Left renal cortex interstitium (tissue), 4 donors: ENCODE results near the gene PCMTD2. TPM values are rescaled to one million over a fixed set of nuclear protein-coding genes. Genes with fewer than 3 reads are reported as not detected.

Experiments
- DNase-seq, 4 donors: peaks; one replicate each; pipeline ENCODE4 v3.0.0-alpha.2; 2013; ENCODE audit warnings: low read depth in 4 of 4, low spot score in 2 of 4, missing footprints in 1 of 4
- polyA plus RNA-seq, 4 donors: library from polyadenylated mRNA; unstranded; fragments of 120-200 nt; gene quantifications; one replicate each; pipeline ENCODE4 v1.2.1, GENCODE V29; 2013; ENCODE audit not compliant: insufficient read length in 4 of 4

PCMTD2 gene
- polyA plus RNA-seq = 100 to 1,000 TPM; 128 to 206 (median 158) TPM

DNA sequence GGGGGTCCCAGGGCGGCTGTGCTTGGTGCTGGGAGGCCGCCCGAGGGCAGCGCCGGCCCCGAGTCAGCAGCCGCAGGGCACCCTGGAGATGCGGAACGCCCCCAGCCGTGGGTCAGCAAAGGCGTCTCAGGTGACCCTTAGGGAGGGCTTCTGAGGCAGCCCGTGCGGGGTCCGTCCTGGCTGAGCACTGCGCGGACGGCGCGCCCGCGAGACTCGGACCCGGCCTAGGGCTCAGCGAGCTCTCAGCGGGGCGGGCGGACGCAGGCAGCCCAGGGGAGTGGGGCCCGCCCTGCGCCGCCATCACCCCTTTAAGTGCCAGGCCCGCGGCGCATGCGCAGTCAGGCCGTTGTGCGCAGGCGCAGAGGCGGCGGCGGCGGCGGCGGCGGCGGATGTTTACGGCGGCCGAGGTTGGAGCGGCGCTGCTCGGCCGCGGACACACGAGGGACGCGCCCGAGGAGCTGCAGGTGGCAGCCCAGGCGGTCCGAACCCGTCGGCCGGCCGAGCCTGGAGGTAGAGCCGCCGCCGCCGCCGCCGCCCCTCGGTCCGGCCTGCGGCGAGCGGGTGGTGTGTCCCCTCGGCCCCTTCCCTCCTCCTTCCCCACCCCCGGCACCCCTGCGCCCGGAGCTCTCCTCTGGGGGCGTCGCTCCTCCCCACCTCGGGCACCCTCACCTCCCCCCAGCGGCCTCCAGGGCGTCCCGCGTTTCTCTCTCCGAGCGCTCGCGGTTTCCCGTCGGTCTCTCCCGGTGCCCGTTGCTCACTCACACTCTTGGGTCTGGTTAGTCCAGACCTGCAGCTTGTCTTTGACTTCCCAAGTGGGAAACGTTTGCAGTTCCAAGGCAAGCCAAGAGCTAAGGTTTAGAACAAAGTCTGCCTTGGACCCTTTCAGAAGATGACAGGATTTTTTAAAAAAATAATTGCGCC is at the start of gene PCMTD2:
TSS of gene PCMTD2 (plus strand) at position 388 of the 921 bp plus-strand sequence. CDS start 4,218 bp downstream, outside the sequence.
- DNase-seq = peak; percentile 41 to 70 (median 64)

DNA sequence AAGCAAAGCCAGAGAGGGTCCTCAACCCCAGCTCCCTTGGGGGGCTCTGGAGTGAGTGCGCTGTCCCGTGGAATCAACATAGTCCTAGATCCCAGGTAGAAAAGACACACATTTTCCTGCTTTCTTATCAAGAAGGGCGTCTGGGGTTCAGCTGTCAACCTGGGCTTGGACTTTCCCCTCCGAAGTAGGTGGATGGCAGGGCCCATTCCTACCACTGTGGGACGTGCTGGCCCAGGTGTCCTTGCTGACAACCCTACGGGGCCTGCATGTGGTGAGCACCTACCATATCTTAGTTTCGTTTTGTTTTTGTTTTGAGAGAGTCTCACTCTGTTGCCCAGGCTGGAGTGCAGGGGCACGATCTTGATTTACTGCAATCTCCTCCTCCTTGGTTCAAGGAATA is 48.9 kb upstream of the PCMTD2 start:
- DNase-seq = no peak

DNA sequence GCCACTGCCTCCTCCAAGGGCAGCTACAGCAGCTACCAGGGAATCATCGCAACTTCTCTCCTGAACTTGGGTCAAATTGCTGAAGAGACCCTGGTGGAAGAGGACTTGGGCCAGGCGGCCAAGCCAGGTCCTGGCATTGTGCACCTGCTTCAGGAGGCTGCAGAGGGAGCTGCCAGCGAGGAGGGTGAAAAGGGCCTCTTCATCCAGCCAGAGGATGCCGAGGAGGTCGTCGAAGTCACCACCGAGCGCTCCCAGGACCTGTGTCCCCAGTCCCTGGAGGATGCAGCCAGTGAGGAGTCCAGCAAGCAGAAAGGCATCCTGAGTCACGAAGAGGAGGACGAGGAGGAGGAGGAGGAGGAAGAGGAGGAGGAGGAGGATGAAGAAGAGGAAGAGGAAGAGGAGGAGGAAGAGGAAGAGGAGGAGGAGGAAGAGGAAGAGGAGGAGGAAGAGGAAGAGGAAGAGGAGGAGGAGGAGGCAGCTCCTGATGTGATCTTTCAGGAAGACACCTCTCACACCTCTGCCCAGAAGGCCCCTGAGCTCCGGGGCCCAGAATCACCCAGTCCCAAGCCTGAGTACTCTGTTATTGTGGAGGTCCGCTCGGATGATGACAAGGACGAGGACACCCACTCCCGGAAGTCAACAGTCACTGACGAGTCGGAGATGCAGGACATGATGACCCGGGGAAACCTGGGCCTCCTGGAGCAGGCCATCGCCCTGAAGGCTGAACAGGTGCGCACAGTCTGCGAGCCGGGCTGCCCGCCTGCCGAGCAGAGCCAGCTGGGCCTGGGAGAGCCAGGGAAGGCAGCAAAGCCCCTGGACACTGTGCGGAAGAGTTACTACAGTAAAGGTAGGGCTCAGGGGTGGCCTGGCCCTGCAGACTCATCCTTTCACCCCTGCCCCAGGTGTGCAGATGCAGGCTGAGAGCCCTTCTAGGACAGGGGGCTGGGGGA is 47.6 kb upstream of the PCMTD2 start:
- DNase-seq = no peak

DNA sequence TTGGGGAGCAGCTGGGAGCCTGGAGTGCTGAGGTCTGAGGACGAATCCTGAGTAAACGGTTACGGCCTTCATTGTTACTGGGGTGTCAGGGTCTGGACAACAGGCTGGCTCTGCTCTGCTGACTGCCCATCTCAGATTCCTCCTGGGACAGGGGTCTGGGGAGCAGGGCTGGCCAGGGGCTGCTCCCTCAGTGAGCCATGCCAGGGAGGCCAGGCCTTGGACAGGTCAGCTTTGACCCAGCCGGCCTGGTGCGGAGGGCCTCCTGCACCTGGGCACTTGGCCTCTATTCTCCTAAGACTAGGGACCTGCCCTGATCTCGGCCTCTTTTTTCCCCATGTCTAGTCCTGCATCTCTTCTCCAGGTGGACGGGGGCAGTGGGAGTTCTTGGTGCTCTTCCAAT is 46.4 kb upstream of the PCMTD2 start:
- DNase-seq = no peak

DNA sequence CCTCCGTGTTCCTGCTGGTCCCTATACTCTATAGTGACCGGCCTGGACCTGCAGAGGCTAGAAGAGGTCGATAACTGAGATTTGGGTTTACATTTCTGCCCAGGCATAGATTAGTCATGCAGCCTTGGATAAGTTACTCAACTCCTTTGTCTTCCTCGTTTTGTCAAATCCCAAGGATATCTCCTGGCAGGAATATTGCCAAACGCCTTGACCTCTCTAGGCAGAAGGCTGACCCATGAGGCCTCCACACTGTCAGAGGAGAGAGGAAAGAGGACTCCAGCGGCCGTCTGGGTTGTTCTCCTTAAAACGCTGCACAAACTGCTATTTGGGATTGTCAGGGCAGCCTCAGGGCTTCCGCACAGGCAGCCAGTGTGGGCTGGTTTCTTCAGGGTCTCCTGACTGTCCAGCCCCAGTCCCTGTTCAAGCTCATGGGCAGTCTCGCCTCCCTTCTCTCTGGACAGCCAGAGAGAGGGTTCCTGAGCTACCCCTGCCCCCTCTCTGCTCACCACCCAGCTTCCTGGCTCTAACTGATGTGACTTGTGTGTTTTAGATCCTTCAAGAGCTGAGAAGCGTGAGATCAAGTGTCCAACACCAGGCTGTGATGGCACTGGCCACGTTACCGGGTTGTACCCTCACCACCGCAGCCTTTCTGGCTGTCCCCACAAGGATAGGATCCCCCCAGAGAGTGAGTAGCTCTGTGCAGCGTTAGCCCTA is 44.7 kb upstream of the PCMTD2 start:
- no peak for DNase-seq

GRCh38 chr20:64211874-64212658 is 43.5 kb upstream of the PCMTD2 start:
- no peak for DNase-seq

DNA sequence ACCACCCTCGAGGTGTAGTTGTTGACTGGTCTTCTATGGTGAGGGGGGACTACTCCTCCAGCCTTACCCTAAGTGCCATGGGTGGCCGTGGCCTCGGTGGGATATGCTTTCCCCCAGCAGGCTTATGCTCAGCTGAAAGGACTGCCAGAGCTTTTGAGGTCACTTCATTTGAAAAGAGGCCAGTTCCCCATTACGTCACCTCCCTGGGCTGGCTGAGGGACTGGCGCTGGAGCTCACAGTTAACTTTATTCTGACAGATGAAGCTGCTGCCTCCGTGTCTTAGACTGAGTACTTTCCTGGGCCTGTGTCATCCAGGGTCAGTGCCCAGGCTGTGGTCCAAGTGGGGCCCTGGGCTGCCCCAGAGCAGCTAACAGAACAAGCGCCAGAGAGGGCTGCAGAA is 42.8 kb upstream of the PCMTD2 start:
- DNase-seq = no peak

- DNase-seq = no peak
These were observed 41.4 kb upstream of the PCMTD2 start for GRCh38 chr20:64214113-64214512.

GRCh38 chr20:64214952-64215351 is 40.6 kb upstream of the PCMTD2 start:
- DNase-seq = no peak

DNA sequence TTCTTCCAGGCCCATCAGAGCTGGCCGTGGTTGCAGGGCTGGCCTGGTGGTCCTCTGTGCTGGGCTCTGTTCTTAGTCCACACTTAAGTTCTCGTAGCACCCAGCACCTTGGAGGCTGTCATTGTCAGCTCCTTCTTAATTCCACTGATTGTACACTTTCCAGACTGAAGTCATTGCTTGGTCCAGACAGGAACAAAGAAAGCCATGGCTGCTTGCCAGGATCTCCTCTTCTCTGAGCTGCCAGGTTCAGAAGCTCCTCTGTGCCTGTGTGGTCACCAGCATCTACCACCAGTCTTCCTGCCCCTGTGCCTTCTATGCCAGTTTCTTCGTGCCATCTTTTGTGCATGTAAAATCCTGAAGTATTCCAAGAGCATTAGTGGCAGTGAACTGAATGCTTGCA is 39.5 kb upstream of the PCMTD2 start:
- no peak for DNase-seq

DNA sequence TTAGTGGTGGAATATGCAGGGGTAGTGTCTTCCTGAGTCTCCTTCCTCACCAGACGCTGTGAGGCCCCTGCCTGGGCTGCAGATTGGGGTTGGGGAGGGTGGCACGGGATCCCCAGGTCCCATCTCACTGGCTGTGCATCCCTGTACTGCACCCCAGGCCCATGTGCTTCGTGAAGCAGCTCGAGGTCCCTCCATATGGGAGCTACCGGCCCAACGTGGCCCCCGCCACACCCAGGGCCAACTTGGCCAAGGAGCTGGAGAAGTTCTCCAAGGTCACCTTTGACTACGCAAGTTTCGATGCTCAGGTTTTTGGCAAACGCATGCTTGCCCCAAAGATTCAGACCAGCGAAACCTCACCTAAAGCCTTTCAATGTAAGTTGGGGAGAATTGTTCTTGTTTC is 38.6 kb upstream of the PCMTD2 start:
- no peak for DNase-seq

DNA sequence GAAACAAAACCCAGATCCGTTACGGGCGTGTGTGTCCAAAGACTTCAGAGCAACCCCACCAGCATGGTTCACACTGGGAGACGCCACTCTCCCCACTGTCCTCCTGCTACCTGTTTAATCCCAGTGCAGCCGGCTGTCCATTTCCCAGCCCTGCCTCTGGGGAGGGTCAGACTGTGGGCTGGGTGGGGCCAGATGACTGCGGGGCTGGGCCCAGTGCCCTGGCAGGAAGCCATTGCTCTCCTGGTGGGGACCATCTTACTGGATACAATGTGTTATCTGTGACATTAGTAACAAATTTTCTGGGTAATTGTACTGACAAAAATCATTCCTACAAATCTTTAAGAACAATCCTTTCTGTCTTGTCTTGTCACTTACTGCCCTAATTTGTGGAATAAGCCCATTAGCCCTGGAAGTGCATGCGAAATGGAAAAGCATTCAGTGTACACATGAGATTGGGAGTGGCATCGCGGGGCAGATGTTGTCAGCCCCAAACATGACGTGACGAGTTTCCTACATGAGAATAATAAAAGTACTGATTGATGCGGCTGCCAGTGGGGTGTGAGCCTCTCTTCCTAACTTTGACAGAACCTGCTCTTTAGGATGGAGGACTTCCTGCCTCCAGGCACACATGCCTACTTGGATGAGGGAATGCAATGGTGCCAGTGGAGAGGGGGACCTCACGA is 37.9 kb upstream of the PCMTD2 start:
- DNase-seq = no peak

DNA sequence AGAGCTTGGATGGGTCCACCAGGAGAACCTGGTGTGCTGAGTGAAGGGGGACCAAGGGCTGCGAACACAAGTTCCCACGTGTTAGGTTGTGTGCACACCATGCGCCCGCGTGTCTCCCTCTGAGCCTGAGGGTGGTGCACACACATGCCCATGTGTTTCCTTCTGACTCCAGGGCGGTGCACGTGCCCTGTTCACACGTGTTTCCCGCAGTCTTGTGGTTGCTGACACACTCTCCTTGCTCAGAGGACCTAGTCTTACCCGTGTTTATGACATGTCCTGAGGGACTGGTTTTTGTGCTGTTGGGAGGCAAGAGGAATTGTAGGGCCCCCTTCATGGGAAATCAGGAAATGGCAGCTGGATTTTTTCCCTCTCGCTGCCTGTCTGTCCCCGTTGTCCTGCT is 36.3 kb upstream of the PCMTD2 start:
- no peak for DNase-seq

- DNase-seq = no peak
These were observed 35.8 kb upstream of the PCMTD2 start for GRCh38 chr20:64219730-64220129.

- no peak for DNase-seq
These were observed 35.1 kb upstream of the PCMTD2 start for GRCh38 chr20:64220420-64220819.

- no peak for DNase-seq
These were observed 34.5 kb upstream of the PCMTD2 start for GRCh38 chr20:64220891-64221527.

DNA sequence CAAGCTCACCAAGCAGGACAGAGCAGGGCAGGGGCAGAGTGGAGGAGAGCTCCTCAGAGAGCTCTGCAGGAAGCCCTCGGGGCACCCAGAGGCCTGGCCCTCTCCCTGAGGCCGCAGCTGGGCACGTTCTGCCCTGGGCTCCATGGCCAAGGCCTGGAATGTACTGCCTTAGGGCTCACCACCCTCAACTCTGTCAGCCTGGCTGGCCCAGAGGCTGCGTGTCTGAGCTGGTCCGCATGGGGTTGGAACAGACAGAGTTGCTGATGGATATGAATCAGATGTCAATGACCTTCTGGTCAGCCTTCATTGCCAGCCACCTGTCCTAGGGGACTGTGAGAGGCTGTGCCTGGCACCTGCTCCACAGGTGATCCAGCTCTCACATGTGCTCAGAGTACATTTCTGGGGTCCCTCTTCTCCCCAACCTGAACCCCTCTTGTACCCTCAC is 33.2 kb upstream of the PCMTD2 start:
- DNase-seq = no peak

DNA sequence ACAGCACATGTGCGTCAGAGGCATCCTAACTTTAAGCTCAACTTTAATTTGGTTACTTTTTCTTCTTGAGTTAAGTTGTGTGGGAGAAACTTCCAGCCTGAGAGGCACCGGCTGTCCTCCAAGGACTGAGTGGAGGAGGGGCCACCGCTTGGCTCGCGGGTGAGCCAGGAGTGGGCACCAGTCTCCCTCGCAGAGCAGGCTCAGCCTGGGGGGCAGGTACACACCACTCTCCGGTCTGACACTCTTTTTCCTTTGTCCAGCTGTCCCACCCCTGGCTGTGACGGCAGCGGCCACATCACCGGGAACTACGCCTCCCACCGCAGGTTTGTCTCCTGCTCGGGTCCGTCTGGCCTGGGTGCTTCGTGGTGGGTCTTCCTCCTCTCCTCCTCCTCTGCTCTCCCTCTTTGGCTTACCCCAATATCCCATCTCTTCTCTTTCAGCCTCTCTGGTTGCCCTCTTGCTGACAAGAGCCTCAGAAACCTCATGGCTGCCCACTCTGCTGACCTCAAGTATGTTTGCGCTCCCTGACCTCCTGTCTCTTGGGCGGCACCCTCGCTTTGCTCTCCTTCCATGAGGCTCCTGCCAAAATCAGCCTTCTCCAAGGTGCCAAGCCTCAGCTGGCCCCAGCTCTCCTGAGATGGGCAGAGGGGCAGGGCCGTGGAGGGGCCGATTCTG is 32.6 kb upstream of the PCMTD2 start:
- no peak for DNase-seq
